ENCODE measurements around the gene CD33. TPM values are rescaled to one million over a fixed set of nuclear protein-coding genes. Genes with fewer than 3 reads are reported as not detected.
A peak's percentile ranks its signal among the peaks of the same experiment; 100 is the strongest.

CD33 gene
- total RNA-seq, 1 donor from 2014 or later, result 8.7 TPM

DNA sequence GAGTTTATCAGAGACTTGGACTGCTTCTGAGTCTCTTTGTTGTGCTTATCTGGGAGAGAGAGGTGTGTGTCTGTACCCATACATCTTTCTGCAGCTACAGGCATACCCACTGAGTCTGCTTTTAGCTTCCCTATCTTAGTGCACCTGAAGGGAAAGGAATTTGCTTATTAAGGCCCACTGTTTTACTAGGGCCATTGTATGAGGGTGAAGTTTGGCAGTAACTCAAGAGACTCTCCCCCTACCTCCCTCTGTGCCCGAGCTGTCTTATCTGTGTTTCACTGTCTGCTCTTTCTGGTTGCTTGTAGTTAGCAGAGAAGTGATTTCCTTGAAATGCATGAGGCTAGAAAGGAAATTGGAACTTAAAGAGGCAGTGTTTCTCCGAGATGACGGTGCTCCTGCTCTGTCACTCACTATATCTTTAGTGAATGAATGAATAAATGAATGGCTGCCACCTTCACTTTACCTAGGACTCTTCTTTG lies 678 bp upstream of the CD33 start:
- Mint-ChIP-seq H3K27ac (peak overlapping the region; percentile 79), H3K36me3 (ENCODE audit: low read depth) (peaks cover 4% of the 10 kb centered on the region), H3K4me1 (peaks cover 37% of the 10 kb centered on the region), H3K27me3 (peaks cover 42% of the 10 kb centered on the region), H3K4me3 (peak overlapping the region; percentile 80), H3K9me3 (no peaks in the 10 kb centered on the region)
- peak; percentile 60 for DNase-seq
- intact Hi-C loops (cut with micrococcal nuclease), result no loop called here

DNA sequence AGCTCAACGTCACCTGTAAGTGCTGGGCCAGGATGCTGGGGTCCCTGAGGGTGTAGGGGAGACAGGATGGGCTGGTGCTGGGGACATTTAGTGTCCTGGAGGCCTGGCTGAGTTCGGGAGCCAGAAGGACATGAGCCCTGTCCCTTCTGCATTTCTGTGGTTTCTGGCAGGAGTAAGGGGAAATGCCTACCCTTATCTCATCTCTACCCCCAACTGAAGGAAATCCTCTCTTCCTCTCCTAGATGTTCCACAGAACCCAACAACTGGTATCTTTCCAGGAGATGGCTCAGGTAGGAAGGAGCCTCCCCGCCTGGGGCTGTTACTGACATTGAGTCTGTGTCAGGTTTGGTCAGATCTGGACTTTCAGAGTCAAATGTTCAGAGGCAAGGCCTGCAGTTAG lies 1.2 kb downstream of the CD33 start:
- Mint-ChIP-seq H3K9me3 (no peaks in the 10 kb centered on the region), H3K27ac (peak overlapping the region; percentile 67), H3K4me3 (peak overlapping the region; percentile 80), H3K4me1 (peaks cover 32% of the 10 kb centered on the region), H3K27me3 (peaks cover 41% of the 10 kb centered on the region), H3K36me3 (ENCODE audit: low read depth) (peaks cover 4% of the 10 kb centered on the region)
- intact Hi-C loops (cut with micrococcal nuclease), result loop anchor here (2.0 kb wide), 1 partner anchor 31 kb away; no protein-coding TSS in a partner anchor
- no peak for DNase-seq

DNA sequence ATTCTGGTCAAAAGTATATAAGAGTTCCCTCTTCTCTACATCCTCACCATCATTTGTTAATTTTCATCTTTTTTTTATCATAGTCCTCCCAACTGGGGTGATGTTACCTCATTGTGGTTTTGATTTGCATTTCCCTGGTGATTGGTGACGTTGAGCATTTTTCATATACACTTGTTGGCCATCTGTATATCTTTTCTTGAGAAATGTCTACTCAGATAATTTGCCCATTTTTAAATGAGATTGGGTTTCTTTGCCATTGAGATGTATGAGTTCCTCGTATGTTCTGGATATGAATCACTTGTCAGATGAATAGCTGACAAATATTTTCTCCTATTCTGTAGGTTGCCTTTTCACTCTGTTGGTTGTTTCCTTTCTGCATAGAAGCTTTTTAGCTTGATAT lies 2.4 kb downstream of the CD33 start:
- peak overlapping the region; percentile 10 for H3K4me3 Mint-ChIP-seq

GRCh38 chr19:51227966-51228365 lies 3.1 kb downstream of the CD33 start:
- H3K4me1 Mint-ChIP-seq, result peaks cover 32% of the 10 kb centered on the region
- H3K36me3 Mint-ChIP-seq (ENCODE audit: low read depth), result peaks cover 4% of the 10 kb centered on the region
- intact Hi-C loops (cut with micrococcal nuclease), result loop anchor here (2.0 kb wide), 1 partner anchor 29 kb away; no protein-coding TSS in a partner anchor
- DNase-seq, result no peak
- peaks cover 43% of the 10 kb centered on the region for H3K27me3 Mint-ChIP-seq
- H3K4me3 Mint-ChIP-seq, result no peak overlapping the region
- no peak overlapping the region for H3K27ac Mint-ChIP-seq
- no peaks in the 10 kb centered on the region for H3K9me3 Mint-ChIP-seq

More for the DNA sequence above, 2.4 kb downstream of the CD33 start:
- H3K36me3 Mint-ChIP-seq (ENCODE audit: low read depth), result peaks cover 4% of the 10 kb centered on the region
- peaks cover 41% of the 10 kb centered on the region for H3K27me3 Mint-ChIP-seq
- H3K9me3 Mint-ChIP-seq, result no peaks in the 10 kb centered on the region
- peaks cover 32% of the 10 kb centered on the region for H3K4me1 Mint-ChIP-seq
- no peak overlapping the region for H3K27ac Mint-ChIP-seq
- DNase-seq, result no peak
- intact Hi-C loops (cut with micrococcal nuclease), result loop anchor here (2.0 kb wide), 1 partner anchor 29 kb away; no protein-coding TSS in a partner anchor

GRCh38 chr19:51240866-51241265 lies 16.0 kb downstream of the CD33 start:
- DNase-seq, result no peak
- intact Hi-C loops (cut with micrococcal nuclease), result no loop called here
- Mint-ChIP-seq H3K27ac (no peak overlapping the region), H3K36me3 (ENCODE audit: low read depth) (no peaks in the 10 kb centered on the region), H3K27me3 (peaks cover 3% of the 10 kb centered on the region), H3K9me3 (no peaks in the 10 kb centered on the region), H3K4me1 (peaks cover 16% of the 10 kb centered on the region), H3K4me3 (no peak overlapping the region)

DNA sequence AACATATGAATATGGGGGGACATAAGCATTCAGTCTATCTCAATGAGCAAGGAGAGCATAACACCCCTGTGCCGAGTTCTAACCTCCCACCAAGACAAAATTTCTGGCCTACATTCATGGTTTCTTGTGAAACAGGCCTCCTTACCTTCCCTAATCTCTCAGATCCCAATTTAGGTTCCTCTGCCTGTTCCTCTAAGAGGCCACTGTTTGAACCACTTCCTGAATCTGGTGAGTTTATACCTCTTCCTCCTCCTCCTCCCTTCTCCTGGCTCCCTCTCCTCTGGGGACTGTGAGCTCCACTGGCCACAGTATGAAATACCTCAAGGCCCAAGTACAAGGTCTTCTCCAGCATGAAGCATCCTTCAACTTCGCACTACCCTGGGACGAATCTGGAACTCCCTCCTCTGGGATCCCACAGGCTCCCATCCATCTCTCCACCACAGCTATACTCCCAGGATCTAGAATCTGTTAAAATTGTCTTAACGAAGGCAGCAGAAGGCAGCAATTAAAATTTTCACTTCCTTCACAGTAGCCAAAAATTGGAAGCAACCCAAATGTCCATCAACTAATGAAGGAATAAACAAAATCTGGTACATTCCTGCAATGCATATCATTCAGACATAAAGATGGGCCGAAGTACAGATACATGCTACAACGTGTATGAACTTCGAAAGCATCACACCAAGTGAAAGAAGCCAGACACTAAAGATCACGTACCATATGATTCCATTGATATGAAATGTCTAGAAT lies 18.2 kb downstream of the CD33 start:
- Mint-ChIP-seq H3K27me3 (peaks cover 3% of the 10 kb centered on the region), H3K4me3 (no peak overlapping the region), H3K9me3 (no peaks in the 10 kb centered on the region), H3K27ac (no peak overlapping the region), H3K4me1 (peaks cover 24% of the 10 kb centered on the region), H3K36me3 (ENCODE audit: low read depth) (no peaks in the 10 kb centered on the region)
- intact Hi-C loops (cut with micrococcal nuclease), result no loop called here
- no peak for DNase-seq

DNA sequence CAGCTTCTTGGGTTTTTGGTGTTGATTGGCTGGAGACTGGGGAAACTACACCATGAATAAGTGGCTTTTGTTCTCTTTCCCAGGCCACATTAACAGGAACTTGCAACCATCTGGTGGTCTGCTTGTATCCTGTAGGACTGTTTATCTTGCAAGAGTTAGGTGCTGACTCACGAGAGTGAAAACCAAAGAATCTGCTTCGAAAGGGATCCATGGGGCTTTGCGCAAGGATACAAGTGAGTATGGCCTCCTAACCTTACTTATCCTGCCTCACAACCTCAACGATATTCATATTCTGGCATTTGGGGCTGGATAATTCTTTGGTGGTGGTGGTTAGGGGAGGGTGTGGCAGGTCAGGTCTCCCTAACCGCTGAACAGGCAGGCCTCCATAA lies 21.3 kb downstream of the CD33 start:
- Mint-ChIP-seq H3K27me3 (no peaks in the 10 kb centered on the region), H3K4me3 (peak overlapping the region; percentile 25), H3K36me3 (ENCODE audit: low read depth) (no peaks in the 10 kb centered on the region), H3K27ac (peak overlapping the region; percentile 14), H3K9me3 (no peaks in the 10 kb centered on the region), H3K4me1 (peaks cover 31% of the 10 kb centered on the region)
- DNase-seq, result peak; percentile 65
- intact Hi-C loops (cut with micrococcal nuclease), result no loop called here

DNA sequence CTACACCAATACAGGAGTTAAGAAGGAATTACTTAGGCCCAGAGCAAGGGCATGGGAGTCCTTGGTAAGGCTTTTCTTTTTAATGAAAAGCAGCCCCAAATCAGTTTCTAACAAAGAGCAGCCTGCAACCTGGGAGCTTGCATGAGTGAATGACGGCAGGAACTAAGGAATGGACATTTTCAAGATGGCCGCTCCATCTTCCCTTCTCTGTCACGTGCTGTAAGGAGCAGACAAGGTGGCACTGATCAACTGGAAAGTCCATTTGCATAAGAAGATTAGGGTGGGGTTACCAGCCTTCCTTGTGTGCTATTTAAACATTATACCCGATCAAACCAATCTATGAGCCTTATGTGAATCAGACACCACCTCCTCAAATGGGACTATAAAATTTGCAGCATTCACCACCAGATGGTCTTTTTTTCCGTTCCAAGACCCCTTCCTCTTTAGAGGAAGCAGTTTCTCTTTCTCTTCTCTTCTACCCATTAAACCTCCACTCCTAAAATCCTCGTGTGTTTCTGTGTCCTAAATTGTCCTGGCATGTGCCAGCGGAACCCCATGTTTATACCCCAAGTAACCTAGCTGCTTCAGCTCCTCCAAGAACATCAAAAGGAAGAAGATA lies 23.2 kb downstream of the CD33 start:
- Mint-ChIP-seq H3K9me3 (no peaks in the 10 kb centered on the region), H3K4me3 (no peak overlapping the region), H3K36me3 (ENCODE audit: low read depth) (no peaks in the 10 kb centered on the region), H3K4me1 (peaks cover 32% of the 10 kb centered on the region), H3K27me3 (no peaks in the 10 kb centered on the region), H3K27ac (no peak overlapping the region)
- intact Hi-C loops (cut with micrococcal nuclease), result no loop called here
- DNase-seq, result no peak

DNA sequence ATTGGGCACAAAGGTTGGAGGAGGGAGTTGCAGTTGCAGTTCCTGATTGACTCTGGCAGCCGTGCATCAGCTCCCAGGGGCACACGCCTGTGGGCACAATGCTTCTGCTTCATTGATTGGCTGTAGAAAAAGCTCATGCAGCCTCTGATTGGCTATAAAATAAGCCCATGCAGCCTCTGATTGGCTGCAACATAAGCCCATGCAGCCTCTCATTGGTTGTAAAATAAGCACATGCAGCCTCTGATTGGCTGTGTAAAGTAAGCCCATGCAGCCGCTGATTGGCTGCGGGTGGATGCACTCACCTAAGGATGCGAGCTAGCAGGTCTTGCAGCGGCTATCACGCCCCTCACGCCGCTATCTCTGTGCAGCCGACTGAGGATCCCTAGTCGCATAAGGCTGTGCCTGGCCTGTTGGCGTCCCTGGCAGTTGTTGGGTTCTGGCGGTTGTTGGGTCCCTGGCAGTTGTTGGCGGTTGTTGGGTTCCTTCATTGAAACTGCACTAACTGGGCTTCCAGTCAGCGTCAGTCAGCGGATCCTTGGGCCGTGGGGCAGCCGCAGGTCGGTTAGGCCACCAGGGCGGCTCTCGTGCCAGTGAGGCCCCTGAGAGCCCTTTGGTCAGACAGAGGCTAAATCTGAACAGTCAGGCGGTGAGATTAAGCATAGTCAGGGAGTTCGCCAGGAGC lies 26.0 kb downstream of the CD33 start, which contains the start of gene SIGLECL1:
SIGLECL1 (plus strand) TSS at position 295 of the 682 bp plus-strand sequence. CDS start 12,993 bp downstream, outside the sequence.
- intact Hi-C loops (cut with micrococcal nuclease), result loop anchor here (10.0 kb wide), 1 partner anchor 144 kb away; the partner anchor contains the start of gene C19orf84
- DNase-seq, result no peak
- Mint-ChIP-seq H3K27me3 (no peaks in the 10 kb centered on the region), H3K36me3 (ENCODE audit: low read depth) (no peaks in the 10 kb centered on the region), H3K4me1 (peaks cover 36% of the 10 kb centered on the region), H3K4me3 (no peak within 1 kb of the TSS), H3K27ac (no peak within 1 kb of the TSS), H3K9me3 (no peaks in the 10 kb centered on the region)

- DNase-seq, result no peak
- intact Hi-C loops (cut with micrococcal nuclease), result loop anchor here (10.0 kb wide), 1 partner anchor 143 kb away; the partner anchor contains the start of gene C19orf84
- no peaks in the 10 kb centered on the region for H3K27me3 Mint-ChIP-seq
- H3K27ac Mint-ChIP-seq, result no peak overlapping the region
- no peaks in the 10 kb centered on the region for H3K9me3 Mint-ChIP-seq
- no peaks in the 10 kb centered on the region for H3K36me3 Mint-ChIP-seq (ENCODE audit: low read depth)
- peaks cover 35% of the 10 kb centered on the region for H3K4me1 Mint-ChIP-seq
- H3K4me3 Mint-ChIP-seq, result no peak overlapping the region
Measured at GRCh38 chr19:51251468-51251820, 26.6 kb downstream of the CD33 start.

- no peaks in the 10 kb centered on the region for H3K36me3 Mint-ChIP-seq (ENCODE audit: low read depth)
- intact Hi-C loops (cut with micrococcal nuclease), result loop anchor here (10.0 kb wide), 1 partner anchor 142 kb away; the partner anchor contains the start of gene C19orf84
- H3K4me1 Mint-ChIP-seq, result peaks cover 37% of the 10 kb centered on the region
- H3K4me3 Mint-ChIP-seq, result no peak overlapping the region
- DNase-seq, result no peak
- no peaks in the 10 kb centered on the region for H3K9me3 Mint-ChIP-seq
- no peak overlapping the region for H3K27ac Mint-ChIP-seq
- no peaks in the 10 kb centered on the region for H3K27me3 Mint-ChIP-seq
Measured at GRCh38 chr19:51252306-51253079, 27.6 kb downstream of the CD33 start.

DNA sequence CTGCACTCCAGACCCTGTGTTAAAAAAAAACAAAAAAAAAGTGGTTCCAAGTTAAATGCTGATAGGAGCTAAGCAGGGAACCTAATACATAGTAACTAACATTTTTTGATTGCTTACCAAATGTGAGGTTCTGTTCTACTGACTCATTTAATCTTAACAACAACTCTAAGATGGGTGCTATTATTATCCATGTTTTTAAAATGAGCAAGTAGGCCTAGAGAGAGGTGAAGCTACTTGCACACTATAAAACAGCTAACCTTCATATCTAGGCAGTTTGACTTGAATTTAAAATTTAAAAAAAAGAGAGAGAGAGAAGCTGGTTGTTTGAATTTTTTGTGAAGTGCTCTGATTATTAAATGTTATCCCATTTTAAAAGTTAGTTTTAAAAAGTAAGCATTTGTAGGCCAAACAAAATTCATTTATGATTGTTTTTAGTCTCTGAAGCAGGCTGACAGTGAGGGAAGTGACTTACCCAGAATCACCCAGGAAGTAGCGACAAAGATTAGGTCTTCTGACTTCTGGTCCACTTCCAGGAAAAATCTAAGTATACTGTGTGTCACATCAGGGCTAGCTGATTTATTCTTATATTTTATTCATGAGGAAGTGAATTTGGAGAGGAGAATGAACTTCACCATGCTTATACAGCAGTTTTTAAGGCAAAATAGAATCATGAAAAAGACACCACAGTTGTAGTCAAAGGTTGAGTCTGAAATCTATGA lies 28.4 kb downstream of the CD33 start:
- Mint-ChIP-seq H3K4me1 (peaks cover 44% of the 10 kb centered on the region), H3K27ac (peak overlapping the region; percentile 52)
- intact Hi-C loops (cut with micrococcal nuclease), result loop anchor here (10.0 kb wide), 1 partner anchor 142 kb away; the partner anchor contains the start of gene C19orf84

More for the DNA sequence above, 28.4 kb downstream of the CD33 start:
- Mint-ChIP-seq H3K9me3 (no peaks in the 10 kb centered on the region), H3K36me3 (ENCODE audit: low read depth) (no peaks in the 10 kb centered on the region), H3K27me3 (no peaks in the 10 kb centered on the region), H3K4me3 (peak overlapping the region; percentile 14)
- no peak for DNase-seq

All from activated CD4-positive, alpha-beta T cell treated with anti-CD3 and anti-CD28 coated beads, Interleukin-2, amount 10 ng/mL, durations not matched to agents 24 days and 14 days (primary cell).